Stimulated activated CD4-positive, alpha-beta T cell treated with anti-CD3 and anti-CD28 coated beads, Interleukin-15, amount 100 ng/mL, for 24 hours (primary cell): ENCODE results near the gene SLC26A2.
"Not testable (repeated sequence)": the region's sequence is repeated elsewhere in the genome, so short reads cannot be mapped to it uniquely, and the experiment has no call there.

Experiments
- DNase-seq: peaks from one replicate; pipeline ENCODE4 v3.0.0-alpha.2; 2020

Gene SLC26A2

DNA sequence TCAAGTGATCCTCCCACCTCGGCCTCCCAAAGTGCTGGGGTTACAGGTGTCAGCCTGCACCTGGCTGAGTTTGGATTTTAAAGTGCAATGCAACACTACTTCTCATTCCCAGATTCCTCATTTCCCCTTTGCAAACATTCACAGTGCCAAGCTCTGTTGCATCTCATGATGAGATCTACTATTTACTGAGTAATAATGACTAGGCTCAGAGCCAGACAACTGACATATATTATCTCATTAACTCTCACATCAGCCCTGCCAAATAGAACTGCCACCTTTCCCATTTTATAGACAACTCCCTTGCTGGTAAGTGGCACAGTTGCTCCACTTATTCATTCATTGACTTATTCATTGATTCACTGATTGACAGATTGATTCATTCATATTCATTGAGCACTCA, 22.9 kb upstream of the SLC26A2 start:
- no peak for DNase-seq

DNA sequence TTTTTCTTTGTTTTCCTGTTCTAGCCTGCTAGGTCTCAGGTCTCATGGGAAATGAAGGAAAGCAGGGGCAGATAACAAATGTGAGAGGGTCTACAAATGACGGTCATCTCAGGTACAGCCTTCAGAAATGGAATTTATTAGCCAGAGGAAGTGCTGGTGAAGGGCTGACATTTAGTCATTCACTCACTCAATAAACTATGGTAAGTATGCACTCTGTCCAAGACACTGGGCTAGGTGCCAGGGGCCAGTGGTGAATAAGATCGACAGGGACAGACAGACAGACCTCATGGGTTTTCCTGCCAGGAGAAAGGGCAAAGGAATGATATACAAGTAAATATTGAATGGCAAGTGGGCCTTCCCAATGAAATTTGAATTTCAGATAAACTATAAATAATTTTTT, 22.3 kb upstream of the SLC26A2 start:
- no peak for DNase-seq

DNA sequence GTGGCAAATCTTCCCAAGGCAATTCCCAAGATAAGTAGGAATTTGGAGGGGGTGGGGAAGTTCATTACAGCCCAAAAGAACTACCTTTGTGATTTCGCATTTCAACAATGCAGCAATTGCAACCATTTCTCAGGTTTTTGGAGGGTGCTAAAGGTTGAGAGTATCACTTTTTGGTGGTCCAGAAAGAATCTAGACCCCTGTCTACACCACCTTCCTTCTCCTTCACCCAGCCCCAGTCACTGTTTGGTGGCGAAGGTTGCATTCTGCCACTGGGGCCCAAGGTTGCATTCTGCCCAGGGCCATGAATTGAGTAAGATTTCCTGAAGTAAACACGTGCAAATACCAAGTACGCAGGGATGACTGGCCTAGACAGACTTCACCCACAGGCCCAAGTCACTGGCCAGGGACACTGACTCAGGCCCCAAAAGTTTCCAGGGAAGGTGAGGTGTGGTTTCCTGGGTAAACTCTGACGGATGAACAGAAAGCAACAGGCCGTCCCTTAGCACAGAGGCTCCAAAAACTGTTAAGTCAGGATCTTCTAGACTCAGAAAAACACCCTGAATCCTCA, 21.7 kb upstream of the SLC26A2 start:
- DNase-seq, result no peak

DNA sequence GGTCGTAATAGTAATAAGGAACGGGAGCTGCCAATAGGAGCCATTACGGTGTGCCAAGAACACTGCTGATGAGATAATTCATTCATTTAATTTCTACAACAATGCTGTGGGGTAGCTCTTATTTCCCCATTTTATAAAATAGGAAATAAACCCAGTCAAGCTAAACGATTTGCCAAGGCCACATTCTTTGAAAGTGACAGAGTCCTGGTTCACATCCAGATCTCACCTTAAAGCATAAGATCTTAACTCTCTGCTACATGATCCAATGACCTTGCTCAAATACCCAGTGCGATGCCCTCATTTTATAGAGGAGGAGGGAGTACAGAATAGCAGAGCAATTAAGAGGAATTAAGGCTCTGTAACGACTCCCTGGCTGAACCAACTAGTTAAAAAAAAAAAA, 21.0 kb upstream of the SLC26A2 start:
- no peak for DNase-seq

DNA sequence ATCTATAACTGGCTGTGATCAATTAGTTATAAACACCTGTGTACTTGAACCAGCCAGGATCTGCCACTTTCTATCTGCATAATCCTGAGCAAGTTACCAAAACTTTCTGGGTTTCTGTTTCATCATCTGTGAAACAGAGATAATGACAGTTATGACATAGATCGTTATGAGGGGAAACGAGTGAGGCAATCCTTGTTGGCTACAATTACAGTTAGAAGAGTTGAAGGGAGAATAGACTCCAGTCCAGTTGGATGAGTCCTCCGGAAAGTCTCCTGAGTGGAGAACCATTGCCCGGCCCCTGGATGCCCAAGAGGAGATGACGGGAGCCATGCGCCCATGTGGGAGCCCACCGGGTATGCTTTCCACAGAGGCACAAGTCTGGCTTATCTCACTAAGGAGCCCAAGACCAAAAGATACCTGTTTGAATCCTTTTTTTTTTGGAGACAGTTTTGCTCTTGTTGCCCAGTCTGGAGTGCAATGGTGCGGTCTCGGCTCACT, 20.4 kb upstream of the SLC26A2 start:
- DNase-seq, result no peak

DNA sequence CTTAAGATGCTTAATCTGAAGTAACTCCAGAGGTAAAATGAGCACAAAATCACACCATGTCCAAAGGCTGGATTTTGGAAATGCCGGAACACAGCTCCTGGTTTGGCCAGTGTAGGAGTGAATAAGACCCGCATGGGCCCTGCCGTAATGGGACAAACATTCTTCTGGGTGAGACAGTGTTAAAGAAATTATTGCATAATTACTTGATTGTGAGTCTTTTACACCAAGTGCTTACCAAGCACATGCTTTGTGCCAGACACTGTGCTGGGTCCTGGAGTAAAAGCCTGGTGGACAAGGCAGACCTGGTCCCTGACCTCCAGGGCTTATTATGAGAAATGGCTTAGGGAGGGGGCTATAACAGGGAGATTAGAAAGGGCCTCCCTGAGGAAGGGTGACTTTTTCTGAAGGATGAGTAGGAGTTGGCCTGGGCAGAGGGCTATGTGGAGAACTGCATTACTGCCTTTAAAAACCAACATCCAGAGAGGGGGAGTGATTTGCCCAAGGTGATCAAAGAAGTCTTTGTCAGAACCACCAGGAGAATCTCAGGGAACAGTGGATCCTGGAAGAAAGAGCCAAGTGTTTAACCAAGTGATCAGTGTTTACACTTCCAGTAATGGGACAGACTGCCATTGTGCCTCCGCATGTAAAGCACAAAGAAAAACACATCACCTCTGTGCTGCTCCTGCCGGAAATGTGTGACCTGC, 19.5 kb upstream of the SLC26A2 start:
- DNase-seq, result no peak

DNA sequence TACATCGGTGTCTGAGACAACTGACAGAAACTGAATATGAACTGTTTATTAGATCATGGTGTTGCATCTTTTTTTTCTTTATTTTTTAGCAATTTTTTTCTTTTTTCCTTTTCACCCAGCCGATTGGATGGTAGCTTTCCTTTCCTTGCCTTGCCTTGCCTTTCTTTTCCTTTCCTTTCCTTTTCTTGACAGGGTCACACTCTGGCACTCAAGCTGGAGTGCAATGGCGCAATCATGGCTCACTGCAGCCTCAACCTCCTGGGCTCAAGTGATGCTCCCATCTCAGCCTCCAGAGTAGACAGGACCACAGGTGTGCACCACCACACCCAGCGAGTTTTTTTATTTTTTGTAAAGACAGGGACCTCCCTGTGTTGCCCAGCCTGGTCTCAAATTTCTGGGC, 18.8 kb upstream of the SLC26A2 start:
- DNase-seq, result no peak

DNA sequence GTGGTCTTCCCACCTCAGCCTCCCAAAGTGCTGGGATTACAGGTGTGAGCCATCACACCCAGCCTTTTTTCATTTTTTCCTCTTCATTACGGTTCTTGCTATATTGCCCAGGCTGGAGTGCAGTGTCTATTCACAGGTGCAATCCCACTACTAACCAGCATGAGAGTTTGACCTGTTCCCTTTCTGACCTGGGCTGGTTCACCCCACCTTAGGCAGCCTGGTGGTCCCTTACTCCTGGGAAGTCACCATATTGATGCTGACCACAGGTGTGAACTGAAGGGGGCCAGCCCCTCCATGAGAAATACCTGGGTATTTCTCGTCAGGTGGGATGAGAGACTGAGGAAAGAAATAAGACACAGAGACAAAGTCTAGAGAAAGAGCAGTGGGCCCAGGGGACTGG, 18.4 kb upstream of the SLC26A2 start:
- no peak for DNase-seq

DNA sequence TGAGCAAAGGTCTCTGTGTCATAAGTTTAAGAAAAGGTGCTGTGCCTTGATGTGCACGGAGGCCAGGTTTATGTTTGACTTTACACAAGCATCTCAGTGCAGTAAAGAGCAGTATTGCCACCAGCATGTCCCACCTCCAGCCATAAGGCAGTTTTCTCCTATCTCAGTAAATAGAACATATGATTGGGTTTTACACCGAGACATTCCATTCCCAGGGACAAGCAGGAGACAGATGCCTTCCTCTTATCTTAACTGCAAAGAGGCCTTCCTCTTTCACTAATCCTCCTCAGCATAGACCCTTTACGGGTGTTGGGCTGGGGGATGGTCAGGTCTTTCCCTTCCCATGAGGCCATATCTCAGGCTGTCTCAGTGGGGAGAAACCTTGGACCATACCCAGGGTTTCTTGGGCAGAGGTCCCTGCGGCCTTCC, 17.8 kb upstream of the SLC26A2 start:
- not testable (repeated sequence) for DNase-seq

DNA sequence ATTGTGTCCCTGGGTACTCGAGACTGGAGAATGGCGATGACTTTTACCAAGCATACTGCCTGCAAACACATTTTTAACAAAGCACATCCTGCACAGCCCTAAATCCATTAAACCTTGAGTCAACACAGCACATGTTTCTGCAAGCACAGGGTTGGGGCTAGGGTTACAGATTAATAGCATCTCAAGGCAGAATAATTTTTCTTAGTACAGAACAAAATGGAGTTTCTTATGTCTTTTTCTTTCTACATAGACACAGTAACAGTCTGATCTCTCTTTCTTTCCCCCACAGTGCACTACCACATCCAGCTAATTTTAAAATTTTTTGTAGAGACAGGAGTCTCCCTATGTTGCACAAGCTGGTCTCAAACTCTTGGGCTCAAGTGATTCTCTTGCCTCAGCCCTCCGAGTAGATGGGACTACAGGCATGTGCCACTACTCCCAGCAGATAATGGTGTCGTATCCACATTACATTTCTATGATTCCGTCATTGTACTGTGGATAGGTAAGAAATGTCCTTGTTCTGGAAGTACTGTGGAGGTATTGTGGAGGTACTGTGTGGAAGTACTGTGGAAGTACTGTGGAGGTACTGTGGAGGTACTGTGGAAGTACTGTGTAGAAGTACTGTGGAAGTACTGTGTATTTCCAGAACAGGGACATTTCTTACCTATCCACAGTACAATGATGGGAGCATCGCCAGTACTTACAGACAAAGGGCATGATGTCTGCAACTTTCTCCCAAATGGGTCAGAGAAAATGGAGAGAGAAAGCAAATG, 17.2 kb upstream of the SLC26A2 start:
- not testable (repeated sequence) for DNase-seq

DNA sequence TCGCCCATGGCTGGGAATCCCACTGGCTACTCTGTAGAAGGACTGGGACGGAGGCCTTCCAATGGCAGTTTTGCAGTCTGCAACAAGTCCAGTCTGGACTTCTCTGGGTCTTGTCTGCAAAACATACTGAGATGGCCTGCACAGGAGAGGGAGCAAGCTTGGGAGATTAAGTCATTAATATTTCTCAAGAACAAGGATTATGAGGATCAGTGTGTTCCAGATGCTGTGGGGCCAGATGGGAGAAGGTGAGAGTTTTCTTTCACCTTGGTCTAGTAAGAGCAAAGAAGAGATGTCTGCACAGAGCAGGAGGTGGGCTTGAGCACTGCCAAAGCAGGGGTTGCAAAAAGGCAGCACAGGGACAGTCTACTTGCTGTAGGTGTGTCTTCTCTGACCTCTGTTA, 15.9 kb upstream of the SLC26A2 start, which contains the start of gene PDE6A:
Gene PDE6A (minus strand): TSS at position 128 of the 400 bp plus-strand sequence. CDS start 120 bp downstream, at position 8.
- no peak for DNase-seq

DNA sequence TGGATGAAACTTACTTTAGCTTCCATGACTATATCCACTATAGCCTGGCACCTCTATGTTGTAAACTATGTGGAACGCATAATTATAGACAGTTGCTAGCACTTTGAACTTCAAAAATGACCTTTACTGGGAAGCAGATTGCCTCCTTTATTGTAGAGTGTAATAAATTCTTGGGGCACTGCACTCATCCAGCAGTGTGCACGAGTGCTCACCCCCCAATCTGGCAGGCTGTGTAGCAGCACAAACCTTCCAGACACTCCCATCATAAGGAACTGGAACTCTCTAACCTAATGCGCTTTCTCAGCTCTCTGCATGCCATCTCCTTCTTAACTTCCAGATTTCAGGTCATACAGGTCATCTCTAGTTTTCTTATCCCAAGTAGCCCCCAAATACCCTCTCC, 14.4 kb upstream of the SLC26A2 start:
- DNase-seq, result no peak

DNA sequence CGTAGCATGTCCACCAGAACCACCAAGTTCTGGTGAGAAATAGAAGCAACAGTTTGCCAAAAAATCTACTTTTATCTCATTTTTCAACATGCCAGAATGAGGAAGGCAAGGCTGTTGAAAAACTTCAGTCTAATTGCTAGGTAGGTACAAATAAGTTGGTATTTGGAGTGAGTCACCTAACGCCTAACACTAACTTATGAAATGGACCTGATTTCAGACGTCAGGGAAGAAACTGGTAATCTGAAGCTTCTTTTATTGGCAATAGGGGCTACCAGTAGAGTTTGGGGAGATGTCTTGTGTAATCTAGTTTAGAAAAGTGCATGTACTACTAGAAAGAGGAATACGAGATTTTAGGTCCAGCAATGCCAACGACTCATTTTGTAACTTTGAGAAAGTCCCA, 11.6 kb upstream of the SLC26A2 start:
- no peak for DNase-seq

DNA sequence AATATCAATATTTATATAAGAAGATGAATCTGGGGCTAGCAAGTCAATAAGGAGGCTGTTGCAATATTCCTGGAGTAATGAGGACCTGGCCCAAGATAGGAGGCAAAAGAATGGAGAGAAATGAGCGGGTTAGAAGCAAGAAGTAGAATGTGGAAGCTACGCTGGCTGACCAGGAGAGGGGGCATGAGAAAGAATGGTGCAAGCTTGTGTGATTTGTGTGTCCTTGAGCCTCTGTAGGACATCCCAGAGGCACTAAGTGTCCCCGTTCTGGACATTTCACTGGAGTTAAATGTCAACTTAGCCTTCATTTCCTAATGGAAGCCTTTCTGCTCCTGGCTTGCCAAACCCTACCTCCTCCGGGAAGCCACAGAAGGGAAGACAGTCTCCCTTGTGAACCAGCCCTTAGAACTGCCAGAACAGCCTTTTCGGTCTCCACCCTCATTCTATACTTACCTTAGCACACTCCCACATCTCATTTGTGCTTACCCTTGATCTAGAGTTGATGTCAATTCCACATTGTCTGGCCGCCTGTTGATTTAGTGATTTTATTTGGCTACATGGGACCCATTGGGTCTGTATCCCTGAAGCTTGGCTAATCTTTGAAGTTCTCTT, 9.3 kb upstream of the SLC26A2 start:
- DNase-seq, result no peak

DNA sequence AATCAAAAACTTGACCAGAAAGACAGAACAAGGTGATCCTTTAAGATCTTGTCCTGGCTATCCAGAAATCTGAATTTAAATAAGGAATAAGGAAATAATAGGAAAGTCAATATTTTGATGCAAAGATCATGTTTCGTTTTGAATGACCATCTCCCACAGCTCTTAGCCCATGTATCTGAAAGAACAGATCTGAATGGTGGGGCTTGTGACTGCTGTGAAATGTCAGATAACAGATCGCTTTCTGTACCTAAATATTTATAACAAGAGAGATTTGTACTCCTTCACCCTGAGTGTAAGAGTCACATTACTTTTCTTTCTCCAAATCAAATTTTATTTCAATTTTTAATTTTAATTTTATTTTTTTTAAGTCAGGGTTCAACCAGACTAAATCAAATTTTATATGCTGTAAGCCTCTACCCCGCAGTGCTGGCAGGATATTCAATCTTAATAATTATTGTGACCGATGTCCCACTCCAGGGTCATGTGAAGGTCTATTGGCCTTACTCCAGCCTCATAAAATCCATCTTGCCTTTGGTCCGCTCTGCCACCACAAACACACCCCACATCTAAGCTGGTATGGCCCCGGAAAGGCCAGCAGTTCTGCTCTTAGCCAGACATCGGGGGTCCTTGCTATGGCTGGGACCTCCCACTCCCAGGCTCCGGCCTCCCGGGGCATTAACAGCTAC, 7.0 kb upstream of the SLC26A2 start:
- DNase-seq, result no peak

DNA sequence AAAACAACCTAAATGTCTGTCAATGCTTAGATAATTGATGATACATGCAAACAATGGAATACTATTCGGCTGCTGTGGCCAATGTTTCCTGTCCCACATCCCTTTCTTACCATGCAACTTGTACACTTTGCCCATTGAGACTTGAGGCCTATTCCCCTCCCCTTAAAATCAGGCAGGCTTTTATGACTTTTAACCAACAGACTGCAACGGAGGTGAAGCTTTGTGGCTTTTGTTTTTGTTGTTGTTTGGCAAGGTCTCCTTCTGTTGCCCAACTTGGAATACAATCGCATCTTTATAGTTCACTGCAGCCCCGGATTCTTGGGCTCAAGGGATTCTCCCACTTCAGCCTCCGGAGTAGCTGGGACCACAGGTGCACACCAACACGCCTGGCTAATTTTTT, 5.8 kb upstream of the SLC26A2 start:
- no peak for DNase-seq

DNA sequence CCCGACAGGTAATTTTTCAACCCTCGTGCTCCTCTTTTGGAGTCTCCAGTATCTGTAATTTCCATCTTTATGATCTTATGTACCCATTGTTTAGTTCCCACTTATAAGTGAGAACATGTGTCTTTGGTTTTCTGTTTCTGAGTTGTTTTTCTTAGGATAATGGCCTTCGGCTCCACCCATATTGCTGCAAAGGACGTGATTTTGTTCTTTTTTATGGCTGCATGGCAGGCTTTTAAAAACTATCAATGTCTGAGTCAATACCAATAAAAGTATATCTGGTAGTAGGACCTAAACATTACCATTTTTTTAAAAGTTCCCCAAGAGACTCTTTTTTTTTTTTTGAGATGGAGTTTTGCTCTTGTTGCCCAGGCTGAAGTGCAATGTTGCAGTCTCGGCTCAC, 3.9 kb upstream of the SLC26A2 start:
- DNase-seq, result no peak

DNA sequence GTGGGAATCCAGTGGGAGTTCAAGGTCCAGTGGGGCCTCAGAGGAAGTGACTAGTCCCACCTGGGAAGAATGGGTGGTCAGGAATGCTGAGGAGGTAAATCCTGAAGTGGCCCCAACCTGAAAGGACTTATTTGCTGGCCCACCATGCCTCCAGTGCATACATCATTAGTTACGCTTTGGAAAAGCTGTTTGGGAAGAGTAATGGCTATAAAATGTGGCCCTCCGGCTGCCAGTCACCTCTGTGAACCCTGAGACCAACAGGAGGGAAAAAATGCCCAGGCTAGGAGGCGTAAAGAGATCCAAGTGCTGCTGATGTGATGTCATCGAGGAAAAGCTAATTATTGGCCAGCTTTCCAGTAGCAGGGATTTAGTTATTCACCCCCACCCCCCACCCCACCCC, 2.7 kb upstream of the SLC26A2 start:
- no peak for DNase-seq

DNA sequence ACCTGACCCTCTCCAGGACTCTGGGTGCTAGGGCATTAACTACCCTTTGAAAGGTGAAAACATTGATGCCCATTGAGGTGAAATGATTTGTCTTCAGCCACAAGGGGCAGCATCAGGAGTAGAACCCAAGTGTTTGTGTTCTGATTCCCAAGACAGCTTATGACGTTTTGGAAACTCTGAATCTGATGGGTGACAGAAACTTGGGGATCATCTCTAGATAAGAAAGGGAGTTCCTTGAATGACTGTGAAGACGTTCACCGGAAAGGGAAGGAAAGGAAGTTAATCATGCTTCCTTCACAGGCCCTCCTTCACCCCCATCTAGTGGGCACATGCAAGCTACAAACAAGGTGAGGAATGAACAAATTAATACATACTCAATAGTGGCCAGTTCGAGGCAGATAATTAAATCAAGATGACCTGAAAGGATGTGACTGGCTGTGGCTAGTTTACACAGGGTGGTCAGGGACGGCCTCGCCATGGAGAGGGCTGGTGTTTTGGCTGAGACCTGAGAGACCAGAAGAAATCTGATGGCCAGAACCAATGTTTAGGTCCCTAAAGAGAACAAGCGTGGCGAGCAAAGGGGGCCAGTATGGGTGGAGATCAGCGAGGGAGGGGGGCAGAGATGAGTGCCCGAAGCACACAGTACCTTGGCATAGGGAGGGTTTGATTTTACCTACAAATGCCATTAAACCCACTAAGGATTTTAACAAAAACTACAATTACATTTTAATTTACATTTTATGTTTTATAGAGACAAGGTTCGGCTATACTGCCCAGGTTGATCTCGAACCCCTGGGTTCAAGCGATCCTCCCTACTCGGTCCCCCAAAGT, 937 bp upstream of the SLC26A2 start:
- peak; percentile 62 for DNase-seq

DNA sequence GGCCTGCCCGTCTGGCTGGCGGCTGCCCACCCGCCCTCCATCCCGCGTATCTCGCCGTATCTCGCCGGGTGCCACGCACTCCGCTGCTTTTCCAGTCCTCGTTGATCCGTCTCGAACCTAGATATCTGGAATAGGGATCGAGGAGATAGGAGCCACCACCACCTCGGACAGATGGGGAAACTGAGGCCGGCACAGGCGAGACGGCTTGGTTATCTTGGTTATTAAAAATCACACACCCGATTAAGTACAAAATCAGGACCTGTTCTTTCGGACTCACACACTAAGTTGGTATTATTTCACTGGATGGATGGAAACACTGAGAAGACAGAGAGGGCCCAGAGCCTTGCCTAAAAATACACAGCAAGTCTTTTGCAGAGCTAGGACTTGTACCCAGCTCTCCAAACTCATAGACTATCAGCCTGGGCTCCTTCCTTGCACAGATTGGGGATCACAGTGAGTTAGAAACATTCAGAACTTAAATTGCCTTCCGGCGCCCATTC, 678 bp downstream of the SLC26A2 start:
- DNase-seq, result no peak

DNA sequence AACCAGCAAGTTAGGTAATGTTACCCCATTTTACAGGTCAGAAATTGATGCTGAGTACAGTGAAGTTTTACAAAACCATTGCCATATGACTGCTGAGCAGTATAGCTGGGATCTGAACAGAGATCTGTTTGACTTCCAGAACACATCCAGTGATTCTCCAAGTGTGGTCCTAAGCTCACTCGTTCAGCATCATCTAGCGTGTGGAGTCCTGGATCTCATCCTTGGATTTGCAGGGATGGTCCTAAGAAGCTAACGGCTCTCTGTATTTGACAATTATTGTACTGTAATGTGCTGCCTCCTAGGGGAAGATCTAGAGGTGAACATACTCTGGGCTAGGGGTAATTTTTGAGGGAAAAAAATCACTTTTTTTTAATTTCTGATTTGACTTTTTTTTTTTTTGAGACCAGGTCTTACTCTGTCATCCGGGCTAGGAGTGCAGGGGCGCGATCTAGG, 1.4 kb downstream of the SLC26A2 start:
- DNase-seq, result no peak
